ENCODE results near the gene CPA3. TPM values are rescaled to one million over a fixed set of nuclear protein-coding genes. Genes with fewer than 3 reads are reported as not detected.

Gene CPA3
- total RNA-seq, 1 donor from 2014 or later: not detected

DNA sequence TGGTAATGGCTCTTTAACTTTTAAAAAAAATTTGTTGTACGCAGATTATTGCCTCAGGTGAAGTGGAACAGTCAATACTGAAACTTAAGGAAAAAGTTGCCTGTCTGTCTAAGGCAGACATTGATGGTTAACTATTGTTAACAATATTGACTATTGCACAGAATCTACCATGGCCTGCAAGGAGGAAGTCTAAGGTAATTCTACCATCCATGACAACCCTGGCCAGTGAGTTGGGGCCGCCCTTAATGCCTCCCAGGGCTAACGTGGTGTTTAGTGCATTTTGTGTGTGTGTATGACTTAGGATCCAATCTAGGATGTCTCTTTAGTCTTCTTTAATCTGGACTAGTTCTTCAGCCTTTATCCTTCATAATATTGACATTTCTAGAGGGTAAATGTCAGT lies 39.6 kb upstream of the CPA3 start:
- no peak overlapping the region for H3K4me3 ChIP-seq (ENCODE audit: low read depth, low read length)
- TF ChIP-seq, protein P1, sequence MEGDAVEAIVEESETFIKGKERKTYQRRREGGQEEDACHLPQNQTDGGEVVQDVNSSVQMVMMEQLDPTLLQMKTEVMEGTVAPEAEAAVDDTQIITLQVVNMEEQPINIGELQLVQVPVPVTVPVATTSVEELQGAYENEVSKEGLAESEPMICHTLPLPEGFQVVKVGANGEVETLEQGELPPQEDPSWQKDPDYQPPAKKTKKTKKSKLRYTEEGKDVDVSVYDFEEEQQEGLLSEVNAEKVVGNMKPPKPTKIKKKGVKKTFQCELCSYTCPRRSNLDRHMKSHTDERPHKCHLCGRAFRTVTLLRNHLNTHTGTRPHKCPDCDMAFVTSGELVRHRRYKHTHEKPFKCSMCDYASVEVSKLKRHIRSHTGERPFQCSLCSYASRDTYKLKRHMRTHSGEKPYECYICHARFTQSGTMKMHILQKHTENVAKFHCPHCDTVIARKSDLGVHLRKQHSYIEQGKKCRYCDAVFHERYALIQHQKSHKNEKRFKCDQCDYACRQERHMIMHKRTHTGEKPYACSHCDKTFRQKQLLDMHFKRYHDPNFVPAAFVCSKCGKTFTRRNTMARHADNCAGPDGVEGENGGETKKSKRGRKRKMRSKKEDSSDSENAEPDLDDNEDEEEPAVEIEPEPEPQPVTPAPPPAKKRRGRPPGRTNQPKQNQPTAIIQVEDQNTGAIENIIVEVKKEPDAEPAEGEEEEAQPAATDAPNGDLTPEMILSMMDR (conservative IDR thresholded peaks at IDR 0.05; ENCODE audit: low read depth, low read length): no peak
- DNase-seq (ENCODE audit: low read depth): peak; percentile 10

DNA sequence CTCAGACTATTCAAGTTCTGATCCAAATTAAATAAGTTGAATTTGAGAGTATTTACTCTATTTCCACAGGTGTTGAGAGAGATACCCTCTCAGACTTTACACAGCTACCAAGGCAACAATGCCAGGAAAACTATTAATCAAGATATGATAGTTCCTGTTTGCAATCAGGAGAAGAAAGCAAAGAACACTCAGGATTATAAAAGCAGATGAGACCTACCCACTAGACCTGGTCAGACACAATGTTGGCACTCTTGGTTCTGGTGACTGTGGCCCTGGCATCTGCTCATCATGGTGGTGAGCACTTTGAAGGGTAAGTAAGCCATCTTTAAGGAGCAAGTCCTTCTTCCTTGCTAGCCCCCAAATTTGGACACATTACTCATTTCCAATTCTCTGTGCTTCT lies 37.5 kb upstream of the CPA3 start, which contains the start of gene CPB1:
TSS of gene CPB1 (plus strand) at position 227 of the 400 bp plus-strand sequence. CDS start at position 240, 13 bp downstream.
- TF ChIP-seq, protein P1 (conservative IDR thresholded peaks at IDR 0.05; ENCODE audit: low read depth, low read length): no peak
- H3K4me3 ChIP-seq (ENCODE audit: low read depth, low read length): no peak within 1 kb of the TSS
- no peak for DNase-seq (ENCODE audit: low read depth)

DNA sequence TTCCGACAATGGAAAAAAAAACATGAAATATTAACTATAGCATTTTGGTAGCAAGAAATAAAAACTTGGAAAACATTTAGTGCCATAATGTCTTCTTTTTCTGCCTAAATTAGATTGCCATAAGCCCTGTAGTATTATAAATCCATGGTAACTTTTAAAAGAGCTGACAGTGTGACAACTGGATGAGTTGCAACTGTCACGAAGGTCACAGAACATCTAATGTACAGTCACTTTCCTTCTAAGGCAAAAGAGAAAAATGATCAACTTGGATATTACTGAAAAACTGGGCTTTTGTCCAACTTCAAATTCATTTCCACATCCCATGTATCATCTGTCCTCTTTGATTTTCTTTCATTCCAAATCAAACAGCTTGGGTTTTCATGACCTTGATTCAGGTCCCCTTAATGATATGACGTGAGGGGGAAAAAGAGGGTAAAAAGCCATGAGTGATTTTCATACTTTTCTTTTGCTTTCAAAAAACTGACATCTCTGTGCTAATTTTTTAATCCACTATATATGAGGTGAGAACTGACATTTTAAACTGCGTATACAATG lies 36.9 kb upstream of the CPA3 start:
- no peak for DNase-seq (ENCODE audit: low read depth)
- TF ChIP-seq, protein P1 (conservative IDR thresholded peaks at IDR 0.05; ENCODE audit: low read depth, low read length): no peak
- H3K4me3 ChIP-seq (ENCODE audit: low read depth, low read length): no peak overlapping the region

DNA sequence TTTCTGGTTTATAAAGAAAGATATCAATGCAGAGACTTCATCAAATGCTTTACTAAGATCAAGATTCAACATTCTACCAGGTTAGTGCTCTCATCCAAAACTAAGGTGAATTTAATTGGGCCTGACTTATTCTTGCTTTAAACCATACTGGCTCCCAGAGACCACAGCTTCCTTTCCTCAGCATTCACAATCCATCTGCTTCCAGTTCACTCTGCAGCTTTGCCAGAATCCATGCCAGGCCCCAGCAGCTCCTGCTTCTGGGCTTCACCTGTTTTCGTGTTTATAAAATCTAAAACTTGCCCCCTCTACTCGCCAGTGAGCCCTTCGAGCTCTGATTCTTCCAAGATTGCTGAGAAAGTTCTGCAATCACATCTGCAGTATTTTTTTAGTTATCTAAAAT lies 35.2 kb upstream of the CPA3 start:
- DNase-seq (ENCODE audit: low read depth): no peak
- TF ChIP-seq, protein P1 (conservative IDR thresholded peaks at IDR 0.05; ENCODE audit: low read depth, low read length): no peak
- no peak overlapping the region for H3K4me3 ChIP-seq (ENCODE audit: low read depth, low read length)

DNA sequence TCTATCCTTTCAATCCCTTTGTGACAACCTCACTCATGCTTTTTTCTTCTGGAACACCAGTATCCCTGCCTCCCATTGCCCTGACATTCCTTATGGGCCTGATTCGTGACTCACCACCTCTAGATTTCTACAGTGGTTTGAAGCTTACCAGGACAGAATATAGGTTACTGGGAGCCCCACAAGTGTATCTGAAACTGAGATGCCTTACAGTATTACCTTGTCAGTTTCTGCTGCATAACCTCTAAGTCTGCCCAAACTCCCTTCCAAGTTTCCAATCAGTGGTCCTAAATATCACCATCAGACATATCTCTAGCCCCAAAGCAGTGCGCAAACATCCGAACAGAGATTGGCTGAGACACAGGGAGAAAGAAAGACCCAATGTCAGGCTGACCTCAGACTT lies 31.9 kb upstream of the CPA3 start:
- H3K4me3 ChIP-seq (ENCODE audit: low read depth, low read length): no peak overlapping the region
- DNase-seq (ENCODE audit: low read depth): no peak
- TF ChIP-seq, protein P1 (conservative IDR thresholded peaks at IDR 0.05; ENCODE audit: low read depth, low read length): no peak

DNA sequence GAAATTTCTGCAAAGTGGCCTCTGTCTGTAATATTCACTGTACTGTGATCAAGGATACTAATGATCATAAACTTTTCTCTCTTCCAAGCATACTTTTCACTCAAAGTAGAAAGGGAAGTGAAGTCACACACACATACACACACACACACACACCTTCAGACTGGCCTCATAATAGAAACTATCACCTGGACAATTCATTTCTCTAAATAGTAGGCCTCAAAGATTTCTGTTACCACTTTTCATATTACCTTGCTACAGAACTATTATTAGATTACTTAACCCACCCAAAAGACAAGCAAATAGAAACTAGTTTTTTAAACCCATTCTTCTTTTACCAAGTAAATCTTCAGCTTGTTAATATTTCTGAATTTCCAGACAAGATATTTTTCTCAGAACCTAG lies 25.3 kb upstream of the CPA3 start:
- TF ChIP-seq, protein P1 (conservative IDR thresholded peaks at IDR 0.05; ENCODE audit: low read depth, low read length): no peak
- no peak for DNase-seq (ENCODE audit: low read depth)
- H3K4me3 ChIP-seq (ENCODE audit: low read depth, low read length): no peak overlapping the region

DNA sequence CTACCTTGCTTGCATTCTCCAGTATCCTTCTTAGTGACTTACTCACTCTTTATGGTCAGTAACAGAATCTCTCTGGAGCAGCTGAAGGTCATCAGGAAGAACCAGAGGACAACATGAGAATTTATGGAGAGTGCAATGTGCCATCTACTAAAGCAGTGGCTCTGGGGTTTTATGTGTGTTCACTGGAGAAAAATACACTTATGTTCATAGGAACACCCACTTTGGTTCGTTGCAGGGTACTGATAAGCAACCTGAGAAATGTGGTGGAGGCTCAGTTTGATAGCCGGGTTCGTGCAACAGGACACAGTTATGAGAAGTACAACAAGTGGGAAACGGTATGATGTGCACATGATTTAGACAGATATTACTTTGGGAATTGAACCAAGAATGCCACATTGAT lies 24.6 kb upstream of the CPA3 start:
- no peak for DNase-seq (ENCODE audit: low read depth)
- TF ChIP-seq, protein P1 (conservative IDR thresholded peaks at IDR 0.05; ENCODE audit: low read depth, low read length): no peak
- H3K4me3 ChIP-seq (ENCODE audit: low read depth, low read length): no peak overlapping the region

Measured in epithelial cell of proximal tubule (primary cell).